Measurements from ENCODE around the gene RD3L. TPM values are rescaled to one million over a fixed set of nuclear protein-coding genes. Genes with fewer than 3 reads are reported as not detected.

Gene RD3L
- total RNA-seq, 1 donor, result not detected

DNA sequence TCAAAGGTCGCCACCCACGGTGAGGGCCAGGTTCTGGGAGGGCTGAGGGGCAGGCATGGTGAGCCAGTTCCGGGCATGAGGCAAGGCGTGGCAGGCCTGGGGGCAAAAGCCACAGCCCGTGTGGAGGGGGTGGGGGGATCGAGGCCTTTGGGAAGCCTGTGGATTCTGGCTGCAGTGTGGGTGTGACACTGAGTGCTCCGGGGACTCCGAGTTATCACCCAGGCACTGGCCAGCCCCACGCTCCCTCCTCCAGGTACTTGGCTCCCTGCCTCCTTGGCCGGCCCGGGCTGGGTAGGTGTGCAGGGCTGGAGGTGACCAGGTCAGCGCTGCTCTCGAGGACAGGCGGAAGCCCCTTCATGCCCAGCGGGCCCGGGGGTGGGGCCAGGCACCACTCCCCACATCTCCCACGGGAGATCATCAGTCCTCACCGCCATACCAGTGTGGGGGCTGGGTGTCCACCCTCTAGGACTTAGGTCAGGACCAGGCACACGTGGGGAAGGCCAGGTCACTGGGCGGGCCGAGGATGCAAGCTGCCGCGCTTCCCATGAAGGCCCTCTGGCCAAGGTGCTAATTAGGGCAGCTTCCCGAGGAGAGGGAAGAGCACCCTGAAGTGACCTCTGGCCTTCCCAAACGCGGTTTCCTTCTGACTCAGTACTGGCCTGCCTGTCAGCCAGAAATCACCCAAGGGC lies 48.2 kb downstream of the RD3L start:
- H3K27ac ChIP-seq (ENCODE audit: low read depth, low read length), result no peak overlapping the region
- no peak overlapping the region for H2AFZ ChIP-seq (ENCODE audit: low read length)
- no peak overlapping the region for H3K4me2 ChIP-seq (ENCODE audit: insufficient read depth, low read length)
- no peaks in the 10 kb centered on the region for H3K79me2 ChIP-seq (ENCODE audit: insufficient read depth, low read length)
- H3K4me1 ChIP-seq (ENCODE audit: insufficient read depth, low read length), result peaks cover 7% of the 10 kb centered on the region
- TF ChIP-seq, protein P1, sequence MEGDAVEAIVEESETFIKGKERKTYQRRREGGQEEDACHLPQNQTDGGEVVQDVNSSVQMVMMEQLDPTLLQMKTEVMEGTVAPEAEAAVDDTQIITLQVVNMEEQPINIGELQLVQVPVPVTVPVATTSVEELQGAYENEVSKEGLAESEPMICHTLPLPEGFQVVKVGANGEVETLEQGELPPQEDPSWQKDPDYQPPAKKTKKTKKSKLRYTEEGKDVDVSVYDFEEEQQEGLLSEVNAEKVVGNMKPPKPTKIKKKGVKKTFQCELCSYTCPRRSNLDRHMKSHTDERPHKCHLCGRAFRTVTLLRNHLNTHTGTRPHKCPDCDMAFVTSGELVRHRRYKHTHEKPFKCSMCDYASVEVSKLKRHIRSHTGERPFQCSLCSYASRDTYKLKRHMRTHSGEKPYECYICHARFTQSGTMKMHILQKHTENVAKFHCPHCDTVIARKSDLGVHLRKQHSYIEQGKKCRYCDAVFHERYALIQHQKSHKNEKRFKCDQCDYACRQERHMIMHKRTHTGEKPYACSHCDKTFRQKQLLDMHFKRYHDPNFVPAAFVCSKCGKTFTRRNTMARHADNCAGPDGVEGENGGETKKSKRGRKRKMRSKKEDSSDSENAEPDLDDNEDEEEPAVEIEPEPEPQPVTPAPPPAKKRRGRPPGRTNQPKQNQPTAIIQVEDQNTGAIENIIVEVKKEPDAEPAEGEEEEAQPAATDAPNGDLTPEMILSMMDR (IDR thresholded peaks at IDR 0.05; ENCODE audit: extremely low read depth, low read depth, low read length), result no peak
- no peak overlapping the region for H3K4me3 ChIP-seq (ENCODE audit: insufficient read depth, low read length)
- H3K36me3 ChIP-seq (ENCODE audit: insufficient read depth, low read length), result no peaks in the 10 kb centered on the region
- H3K27me3 ChIP-seq (ENCODE audit: insufficient read depth, low read length), result no peaks in the 10 kb centered on the region
- H3K9me3 ChIP-seq (ENCODE audit: low read depth, low read length), result no peaks in the 10 kb centered on the region
- H4K20me1 ChIP-seq (ENCODE audit: insufficient read depth, low read length), result no peaks in the 10 kb centered on the region
- DNase-seq (ENCODE audit: insufficient read length, low spot score, missing footprints), result peak; percentile 61

DNA sequence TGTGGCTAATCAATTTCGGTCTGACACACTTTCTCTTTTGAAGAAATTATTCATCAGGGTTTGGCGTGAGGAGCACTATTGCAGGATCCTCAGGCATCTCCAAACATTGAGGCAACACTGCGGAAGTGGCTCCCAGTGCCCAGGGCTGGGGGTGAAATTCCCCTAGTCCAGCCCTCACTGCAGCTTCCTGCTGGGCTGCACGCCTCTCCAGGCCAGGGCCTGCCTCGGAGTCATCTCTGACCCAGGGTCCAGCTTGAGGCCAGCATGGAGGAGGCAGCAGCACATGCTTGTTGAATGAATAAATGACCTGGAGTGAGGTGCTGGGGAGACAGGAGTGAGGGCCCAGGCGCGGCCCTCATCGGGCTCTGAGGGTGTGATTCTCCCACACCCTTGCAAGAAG lies 50.1 kb downstream of the RD3L start:
- Histone ChIP-seq H3K36me3 (ENCODE audit: insufficient read depth, low read length) (no peaks in the 10 kb centered on the region), H3K9me3 (ENCODE audit: low read depth, low read length) (no peaks in the 10 kb centered on the region), H2AFZ (ENCODE audit: low read length) (no peak overlapping the region), H3K4me3 (ENCODE audit: insufficient read depth, low read length) (no peak overlapping the region), H3K4me2 (ENCODE audit: insufficient read depth, low read length) (no peak overlapping the region), H3K4me1 (ENCODE audit: insufficient read depth, low read length) (peaks cover 7% of the 10 kb centered on the region), H3K27ac (ENCODE audit: low read depth, low read length) (no peak overlapping the region), H3K79me2 (ENCODE audit: insufficient read depth, low read length) (no peaks in the 10 kb centered on the region), H3K27me3 (ENCODE audit: insufficient read depth, low read length) (no peaks in the 10 kb centered on the region), H4K20me1 (ENCODE audit: insufficient read depth, low read length) (no peaks in the 10 kb centered on the region)
- TF ChIP-seq, protein P1 (IDR thresholded peaks at IDR 0.05; ENCODE audit: extremely low read depth, low read depth, low read length), result no peak
- DNase-seq (ENCODE audit: insufficient read length, low spot score, missing footprints), result no peak

DNA sequence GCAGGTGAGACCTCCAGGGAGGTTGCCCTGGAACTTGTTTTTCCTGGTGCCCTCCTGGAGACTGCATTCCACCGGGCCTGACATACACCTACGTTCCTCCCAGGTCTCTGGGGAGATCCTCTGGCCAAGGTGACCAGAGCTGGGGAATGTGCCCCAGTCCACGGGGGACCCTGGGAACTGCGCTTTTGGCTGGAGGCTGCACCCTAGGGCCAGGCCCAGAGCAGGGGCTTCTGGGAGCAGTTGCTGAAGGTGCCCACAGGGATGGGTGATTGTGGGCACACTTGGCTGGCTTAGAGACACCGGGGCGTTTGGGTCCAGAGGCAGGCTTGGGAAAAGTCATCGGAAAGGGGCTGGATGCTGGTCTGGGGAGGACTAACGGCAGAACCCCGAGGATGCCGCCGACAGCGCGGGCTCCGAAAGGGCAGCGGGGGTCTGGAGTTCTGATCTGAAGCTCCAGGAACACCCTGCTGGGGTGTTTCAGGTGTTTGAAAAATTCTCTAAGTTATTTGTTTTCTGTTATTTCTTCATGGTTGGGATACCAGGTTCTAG lies 50.6 kb downstream of the RD3L start:
- peaks cover 2% of the 10 kb centered on the region for H3K27me3 ChIP-seq (ENCODE audit: insufficient read depth, low read length)
- no peak overlapping the region for H3K4me2 ChIP-seq (ENCODE audit: insufficient read depth, low read length)
- H3K79me2 ChIP-seq (ENCODE audit: insufficient read depth, low read length), result no peaks in the 10 kb centered on the region
- DNase-seq (ENCODE audit: insufficient read length, low spot score, missing footprints), result peak; percentile 46
- peaks cover 7% of the 10 kb centered on the region for H3K4me1 ChIP-seq (ENCODE audit: insufficient read depth, low read length)
- no peak overlapping the region for H2AFZ ChIP-seq (ENCODE audit: low read length)
- no peak overlapping the region for H3K27ac ChIP-seq (ENCODE audit: low read depth, low read length)
- H4K20me1 ChIP-seq (ENCODE audit: insufficient read depth, low read length), result no peaks in the 10 kb centered on the region
- no peak overlapping the region for H3K4me3 ChIP-seq (ENCODE audit: insufficient read depth, low read length)
- TF ChIP-seq, protein P1 (IDR thresholded peaks at IDR 0.05; ENCODE audit: extremely low read depth, low read depth, low read length), result no peak
- no peaks in the 10 kb centered on the region for H3K36me3 ChIP-seq (ENCODE audit: insufficient read depth, low read length)
- no peaks in the 10 kb centered on the region for H3K9me3 ChIP-seq (ENCODE audit: low read depth, low read length)

DNA sequence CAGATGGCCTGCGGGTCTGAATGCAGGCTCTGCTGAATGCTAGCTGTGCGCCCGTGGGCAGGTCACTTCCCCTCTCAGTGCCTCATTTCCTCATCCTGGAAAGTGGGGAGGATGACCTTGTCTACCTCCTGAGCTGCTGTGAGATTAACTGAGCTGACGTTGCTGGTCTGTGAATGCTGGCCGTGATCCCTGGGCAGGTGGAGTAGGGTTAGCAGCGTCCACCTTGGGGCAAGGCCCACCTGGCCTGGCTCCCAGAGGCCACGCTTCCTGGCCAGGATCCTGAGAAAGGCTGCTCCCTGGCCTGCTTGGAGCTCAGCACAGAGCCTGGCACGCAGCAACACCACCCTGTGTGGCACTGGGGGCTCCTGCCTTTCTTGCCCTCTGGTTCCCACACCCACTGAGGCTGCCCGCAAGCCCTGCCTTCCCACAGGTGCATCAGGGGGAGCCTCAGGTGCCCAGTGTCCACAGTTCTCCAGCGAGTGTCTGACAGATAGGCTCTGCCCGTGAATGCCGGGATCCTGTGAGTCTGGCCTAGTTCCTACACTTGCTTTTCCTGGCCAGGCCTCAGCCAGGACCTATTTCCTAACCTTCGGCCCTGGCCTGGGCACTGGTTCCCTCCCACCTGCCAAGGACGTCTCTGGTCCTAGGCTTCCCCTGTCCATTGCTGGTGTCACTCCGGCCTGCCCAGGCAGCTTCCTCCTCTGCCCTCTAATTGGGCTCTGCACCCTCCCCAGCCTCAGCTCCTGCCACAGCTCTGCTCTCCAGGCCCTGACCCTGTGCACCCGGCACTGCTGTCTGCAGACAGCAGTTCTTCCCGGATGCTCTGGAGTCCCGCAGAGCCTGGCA lies 51.3 kb downstream of the RD3L start:
- DNase-seq (ENCODE audit: insufficient read length, low spot score, missing footprints), result peak; percentile 58
- Histone ChIP-seq H2AFZ (ENCODE audit: low read length) (no peak overlapping the region), H3K79me2 (ENCODE audit: insufficient read depth, low read length) (no peaks in the 10 kb centered on the region), H3K27me3 (ENCODE audit: insufficient read depth, low read length) (peaks cover 6% of the 10 kb centered on the region), H3K36me3 (ENCODE audit: insufficient read depth, low read length) (no peaks in the 10 kb centered on the region), H3K4me1 (ENCODE audit: insufficient read depth, low read length) (peaks cover 7% of the 10 kb centered on the region), H3K4me3 (ENCODE audit: insufficient read depth, low read length) (no peak overlapping the region), H3K9me3 (ENCODE audit: low read depth, low read length) (no peaks in the 10 kb centered on the region), H3K4me2 (ENCODE audit: insufficient read depth, low read length) (no peak overlapping the region), H4K20me1 (ENCODE audit: insufficient read depth, low read length) (no peaks in the 10 kb centered on the region), H3K27ac (ENCODE audit: low read depth, low read length) (no peak overlapping the region)
- TF ChIP-seq, protein P1 (IDR thresholded peaks at IDR 0.05; ENCODE audit: extremely low read depth, low read depth, low read length), result no peak
